Progenitor cell of endocrine pancreas (in vitro differentiated cells): ENCODE results near the gene CPLX1. TPM values are rescaled to one million over a fixed set of nuclear protein-coding genes. Genes with fewer than 3 reads are reported as not detected.
A peak's percentile ranks its signal among the peaks of the same experiment; 100 is the strongest.

ENCODE experiments used
- DNase-seq: peaks from one replicate; pipeline ENCODE4 v3.0.0; 2021; ENCODE audit warnings: low spot score; ENCODE audit not compliant: unreplicated experiment
- H3K27ac Mint-ChIP-seq: 2 replicates; pipeline ENCODE4 v1.8.0; 2021; ENCODE audit warnings: mild to moderate bottlenecking, moderate library complexity, mixed read lengths
- H3K27me3 Mint-ChIP-seq: 2 replicates; pipeline ENCODE4 v1.8.0; 2021; ENCODE audit warnings: mixed read lengths
- H3K36me3 Mint-ChIP-seq: 2 replicates; pipeline ENCODE4 v1.8.0; 2022; ENCODE audit warnings: mixed read lengths; ENCODE audit not compliant: insufficient read depth
- H3K4me1 Mint-ChIP-seq: 2 replicates; pipeline ENCODE4 v1.8.0; 2021; ENCODE audit warnings: low read depth, mixed read lengths
- H3K4me3 Mint-ChIP-seq: 2 replicates; pipeline ENCODE4 v1.8.0; 2021; ENCODE audit warnings: low read depth, mild to moderate bottlenecking, moderate library complexity, mixed read lengths
- H3K9me3 Mint-ChIP-seq: 2 replicates; pipeline ENCODE4 v1.8.0; 2021; ENCODE audit warnings: low read depth, mixed read lengths
- total RNA-seq: library from RNA; stranded (reverse); gene quantifications from 2 replicates; pipeline ENCODE4 v1.2.1, GENCODE V29; 2021
- TF ChIP-seq, protein P1 (sequence below): fragments of 200-600 bp; sonication (generic); IDR thresholded peaks from one replicate; pipeline ENCODE4 v1.5.0; 2021; ENCODE audit warnings: antibody characterized with exemption, mild to moderate bottlenecking; ENCODE audit not compliant: unreplicated experiment

Gene CPLX1
- total RNA-seq, 1 donor from 2014 or later: 1.4 TPM

DNA sequence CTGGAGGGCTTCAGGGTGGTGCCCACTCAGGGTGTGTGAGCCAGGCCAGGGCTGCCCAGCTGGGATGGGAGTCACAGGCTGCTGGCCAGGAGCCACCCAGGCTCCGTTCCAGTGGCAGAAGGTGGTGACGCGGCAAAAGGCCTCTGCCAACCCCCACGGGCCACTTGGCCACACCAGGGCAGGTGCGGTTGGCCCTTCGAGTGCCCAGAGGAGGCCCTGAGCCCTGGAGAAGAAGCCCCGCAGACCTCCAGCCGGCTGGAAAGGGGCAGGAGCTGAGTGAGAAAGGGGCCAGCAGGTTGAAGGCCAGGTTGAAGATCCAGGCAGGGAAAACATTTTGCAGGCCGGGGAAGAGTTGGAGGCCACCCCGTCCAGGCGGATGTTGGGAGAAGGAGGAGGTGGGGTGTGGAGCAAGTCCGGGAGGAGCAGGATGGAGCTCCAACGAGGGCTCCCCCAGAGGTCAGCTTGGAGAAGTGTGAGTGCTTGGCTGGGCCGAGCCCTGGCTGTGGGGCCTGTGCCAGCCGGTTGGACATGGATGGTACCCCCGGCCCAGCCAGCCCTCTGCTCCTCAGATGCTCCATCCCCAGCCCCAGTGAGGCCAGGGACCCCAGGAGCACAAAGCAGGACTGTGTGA is 2.8 kb upstream of the CPLX1 start:
- no peak overlapping the region for H3K27ac Mint-ChIP-seq
- H3K27me3 Mint-ChIP-seq: peaks cover 40% of the 10 kb centered on the region
- TF ChIP-seq, protein P1, sequence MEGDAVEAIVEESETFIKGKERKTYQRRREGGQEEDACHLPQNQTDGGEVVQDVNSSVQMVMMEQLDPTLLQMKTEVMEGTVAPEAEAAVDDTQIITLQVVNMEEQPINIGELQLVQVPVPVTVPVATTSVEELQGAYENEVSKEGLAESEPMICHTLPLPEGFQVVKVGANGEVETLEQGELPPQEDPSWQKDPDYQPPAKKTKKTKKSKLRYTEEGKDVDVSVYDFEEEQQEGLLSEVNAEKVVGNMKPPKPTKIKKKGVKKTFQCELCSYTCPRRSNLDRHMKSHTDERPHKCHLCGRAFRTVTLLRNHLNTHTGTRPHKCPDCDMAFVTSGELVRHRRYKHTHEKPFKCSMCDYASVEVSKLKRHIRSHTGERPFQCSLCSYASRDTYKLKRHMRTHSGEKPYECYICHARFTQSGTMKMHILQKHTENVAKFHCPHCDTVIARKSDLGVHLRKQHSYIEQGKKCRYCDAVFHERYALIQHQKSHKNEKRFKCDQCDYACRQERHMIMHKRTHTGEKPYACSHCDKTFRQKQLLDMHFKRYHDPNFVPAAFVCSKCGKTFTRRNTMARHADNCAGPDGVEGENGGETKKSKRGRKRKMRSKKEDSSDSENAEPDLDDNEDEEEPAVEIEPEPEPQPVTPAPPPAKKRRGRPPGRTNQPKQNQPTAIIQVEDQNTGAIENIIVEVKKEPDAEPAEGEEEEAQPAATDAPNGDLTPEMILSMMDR: peak; percentile 41
- no peaks in the 10 kb centered on the region for H3K36me3 Mint-ChIP-seq
- no peak overlapping the region for H3K4me3 Mint-ChIP-seq
- H3K9me3 Mint-ChIP-seq: no peaks in the 10 kb centered on the region
- no peaks in the 10 kb centered on the region for H3K4me1 Mint-ChIP-seq
- DNase-seq: no peak

DNA sequence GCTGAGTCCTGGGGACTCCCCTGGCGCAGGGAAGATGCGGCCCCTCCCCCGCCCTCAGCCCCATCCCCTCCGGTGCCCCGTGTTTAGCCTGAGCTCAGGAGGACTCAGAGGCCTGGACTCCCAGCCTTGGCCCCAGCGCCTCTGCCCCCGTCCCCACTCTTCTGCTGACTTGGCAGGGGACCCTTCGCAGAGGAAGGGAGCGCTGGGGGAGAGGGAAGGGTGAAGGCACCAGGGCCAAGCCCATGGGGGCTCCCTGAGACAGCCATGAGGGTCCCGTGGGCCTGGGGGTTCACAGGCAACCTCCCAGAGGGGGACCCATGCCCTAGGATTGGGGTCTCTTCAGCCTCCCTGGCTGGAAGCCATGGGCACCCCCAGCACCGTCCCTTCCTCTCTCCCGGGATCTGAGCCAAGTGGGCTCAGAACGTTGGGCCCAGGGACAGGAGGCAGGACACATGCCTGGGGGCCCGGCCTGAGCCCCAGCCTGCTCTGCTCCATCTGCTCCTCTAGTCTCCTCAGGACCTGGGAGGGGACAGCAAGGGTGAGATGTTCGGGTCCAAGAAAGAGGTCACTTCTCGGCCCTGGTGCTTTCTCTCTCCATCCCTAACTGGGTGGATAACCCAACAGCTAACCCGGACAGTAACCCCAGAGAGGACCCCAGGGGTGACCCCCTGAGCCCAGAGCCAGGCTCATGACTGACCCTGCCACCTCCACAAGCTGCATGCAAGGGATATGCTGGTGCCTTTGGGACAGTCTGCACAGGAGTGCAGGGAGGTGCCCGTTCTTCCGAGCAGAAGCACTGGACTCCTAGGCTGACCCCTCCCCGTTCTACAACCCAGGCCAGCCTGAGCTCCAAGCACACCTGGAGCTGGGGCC is 1.5 kb upstream of the CPLX1 start:
- TF ChIP-seq, protein P1: no peak
- Mint-ChIP-seq H3K4me3 (peak overlapping the region; percentile 47), H3K27me3 (peaks cover 51% of the 10 kb centered on the region), H3K9me3 (no peaks in the 10 kb centered on the region), H3K27ac (peak overlapping the region; percentile 49), H3K36me3 (no peaks in the 10 kb centered on the region), H3K4me1 (no peaks in the 10 kb centered on the region)
- DNase-seq: no peak

DNA sequence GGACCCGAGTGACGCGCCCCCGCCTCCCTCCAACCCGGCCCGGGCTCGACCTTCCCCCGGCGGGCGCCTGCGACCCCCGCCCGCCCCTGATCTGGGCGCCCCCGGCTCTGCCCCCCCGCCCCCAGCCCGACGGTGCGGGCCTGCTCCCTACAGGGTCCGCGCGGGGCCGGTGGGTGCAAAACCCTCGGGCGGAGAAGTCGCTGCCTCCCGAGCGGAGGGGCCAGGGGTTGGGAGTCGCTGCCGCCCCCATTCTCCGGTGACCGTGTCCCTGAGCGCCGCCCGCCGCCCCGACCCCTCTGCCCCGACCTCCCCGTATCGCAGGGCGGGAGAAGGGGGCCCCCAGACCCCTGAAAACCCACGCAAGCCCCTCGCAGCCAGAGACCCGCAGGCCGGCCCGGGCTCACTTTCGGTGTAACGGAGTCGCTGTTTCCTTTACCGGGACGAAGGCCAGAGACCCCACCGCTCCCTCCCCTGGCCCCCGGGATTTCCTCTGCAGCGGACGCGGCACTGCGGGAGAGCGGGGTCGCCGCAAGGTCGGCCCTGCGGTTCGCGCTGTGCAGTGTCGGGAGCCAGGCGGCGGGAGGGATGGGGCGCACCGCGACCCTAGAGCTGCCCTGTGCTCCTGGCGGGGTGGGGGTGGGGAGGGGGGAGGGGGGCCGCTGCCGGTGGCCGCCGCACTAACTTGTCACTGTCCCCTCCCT is 729 bp upstream of the CPLX1 start:
- H3K36me3 Mint-ChIP-seq: no peaks in the 10 kb centered on the region
- peaks cover 58% of the 10 kb centered on the region for H3K27me3 Mint-ChIP-seq
- H3K27ac Mint-ChIP-seq: no peak overlapping the region
- peak overlapping the region; percentile 14 for H3K4me3 Mint-ChIP-seq
- H3K9me3 Mint-ChIP-seq: no peaks in the 10 kb centered on the region
- TF ChIP-seq, protein P1: no peak
- no peak for DNase-seq
- H3K4me1 Mint-ChIP-seq: no peaks in the 10 kb centered on the region

DNA sequence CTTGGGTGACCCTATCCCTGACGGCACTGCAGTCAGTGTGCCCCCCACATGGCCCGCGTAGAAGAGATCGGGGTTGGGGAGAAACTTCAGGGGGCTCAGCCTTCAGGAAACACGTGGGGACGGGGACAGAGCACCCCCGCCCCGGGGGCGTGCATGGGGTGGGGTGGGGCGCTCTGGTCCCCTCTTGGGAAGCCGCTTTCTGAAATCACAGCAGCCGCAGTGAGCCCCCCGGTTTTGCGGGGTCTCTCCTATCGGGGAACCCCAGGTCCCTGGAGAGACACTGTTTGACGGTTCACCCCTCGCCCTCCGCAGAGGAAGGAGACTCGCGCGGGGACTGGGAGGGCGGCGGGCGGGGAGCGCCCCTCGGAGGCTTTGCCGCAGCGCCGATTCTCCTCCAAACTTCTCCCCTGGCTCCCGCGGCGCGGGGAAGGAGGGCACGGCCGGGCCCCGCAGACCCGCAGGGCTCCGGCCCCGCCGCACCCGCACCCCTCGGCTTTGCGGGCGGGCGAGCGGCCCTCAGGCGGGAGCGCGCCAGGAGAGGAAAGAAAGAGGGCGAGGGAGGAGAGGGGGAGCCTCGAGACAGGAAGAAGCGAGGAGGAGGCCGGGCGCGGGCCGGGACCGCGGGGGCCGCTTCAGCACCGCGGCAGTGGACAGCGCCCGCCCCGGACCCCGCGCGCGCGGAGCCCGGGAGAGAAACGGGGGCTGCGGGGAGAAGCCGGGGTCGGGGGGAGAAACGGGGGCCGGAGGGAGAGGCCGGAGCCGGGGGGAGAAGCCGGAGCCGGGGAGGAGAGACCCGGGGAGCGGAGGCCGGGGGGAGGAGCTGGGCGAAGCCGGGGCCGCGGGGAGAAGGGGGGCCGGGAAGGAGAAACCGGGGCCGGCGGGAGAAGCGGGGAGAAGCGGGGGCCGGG is 612 bp downstream of the CPLX1 start:
- DNase-seq: no peak
- TF ChIP-seq, protein P1: no peak
- Mint-ChIP-seq H3K9me3 (no peaks in the 10 kb centered on the region), H3K4me1 (no peaks in the 10 kb centered on the region), H3K4me3 (peak overlapping the region; percentile 16), H3K27ac (no peak overlapping the region), H3K36me3 (no peaks in the 10 kb centered on the region), H3K27me3 (peaks cover 65% of the 10 kb centered on the region)
